ENCODE data around the gene LCN6.
A peak's percentile ranks its signal among the peaks of the same experiment; 100 is the strongest.

Gene LCN6

DNA sequence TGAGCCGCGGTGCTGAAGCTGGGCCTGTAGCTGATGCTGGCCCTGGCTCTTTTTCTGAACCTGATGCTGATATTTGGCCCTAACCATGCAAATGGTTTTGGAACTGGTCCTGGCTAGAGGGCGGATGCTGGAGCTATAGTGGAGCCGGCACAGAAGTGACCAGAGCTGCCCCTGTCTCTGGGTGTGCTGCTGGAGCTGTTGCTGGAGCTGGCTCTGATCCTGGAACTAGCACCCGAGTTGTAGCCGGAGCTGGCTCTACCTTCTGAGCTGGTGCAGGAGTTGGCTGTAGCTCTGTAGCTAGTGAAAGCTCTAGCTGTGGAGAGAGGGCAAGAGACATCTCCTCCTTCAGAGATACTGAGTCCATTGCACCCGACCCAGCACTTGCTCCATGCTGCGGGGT is 18.4 kb downstream of the LCN6 start:
- FAIRE-seq (no peak), DNase-seq (ENCODE audit: extremely low spot score, insufficient read length, low read depth) (no peak)

DNA sequence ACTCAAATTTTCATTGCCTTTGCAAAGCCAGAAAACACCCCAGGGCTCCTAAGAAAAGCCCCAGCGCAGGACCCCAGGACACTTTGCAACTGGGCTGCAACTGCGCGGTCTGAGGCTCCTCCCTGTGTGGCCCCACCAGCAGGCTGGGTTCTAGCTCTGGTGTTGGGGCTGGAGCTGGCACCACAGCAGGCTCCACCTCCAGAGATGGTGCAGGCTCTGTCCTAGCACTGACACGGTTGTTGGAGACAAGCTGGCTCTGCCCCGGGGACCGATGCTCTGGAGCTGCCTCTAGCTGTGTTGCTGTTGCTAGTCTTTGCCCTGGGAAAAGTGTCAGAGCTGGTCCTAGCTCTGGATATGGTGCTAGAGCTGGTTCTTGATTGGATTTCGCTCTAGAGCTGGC is 19.2 kb downstream of the LCN6 start:
- DNase-seq (ENCODE audit: extremely low spot score, insufficient read length, low read depth): no peak
- no peak for FAIRE-seq

DNA sequence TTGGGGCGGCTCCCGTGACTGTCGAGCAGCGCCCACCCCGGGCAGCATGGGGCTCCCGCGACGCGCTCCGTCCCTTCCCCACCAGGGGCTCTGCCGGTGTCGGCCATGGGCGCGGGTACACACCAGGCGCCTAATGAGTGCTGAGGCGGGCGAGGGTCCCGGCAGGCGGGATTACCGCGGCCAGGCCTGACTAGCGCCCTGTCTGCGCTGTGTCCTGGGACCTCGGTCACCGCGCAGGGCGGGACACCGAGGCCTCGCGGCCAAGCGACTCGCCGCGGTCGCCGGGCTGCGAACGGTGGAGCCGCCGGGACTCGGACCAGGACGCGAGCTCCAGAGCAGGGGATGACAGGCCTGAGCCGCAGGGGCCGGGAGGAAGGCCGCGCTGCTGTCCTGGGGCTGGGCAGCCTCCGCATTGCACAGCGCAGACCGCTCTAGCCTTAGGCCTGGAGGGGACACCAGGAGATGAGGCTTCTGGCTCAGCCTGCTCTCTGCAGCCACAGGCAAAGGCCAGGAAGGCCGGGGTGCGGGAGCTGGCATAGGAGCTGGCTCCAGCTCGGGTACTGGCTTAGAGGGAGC is 19.7 kb downstream of the LCN6 start:
- DNase-seq (ENCODE audit: extremely low spot score, insufficient read length, low read depth) (no peak), FAIRE-seq (no peak)

DNA sequence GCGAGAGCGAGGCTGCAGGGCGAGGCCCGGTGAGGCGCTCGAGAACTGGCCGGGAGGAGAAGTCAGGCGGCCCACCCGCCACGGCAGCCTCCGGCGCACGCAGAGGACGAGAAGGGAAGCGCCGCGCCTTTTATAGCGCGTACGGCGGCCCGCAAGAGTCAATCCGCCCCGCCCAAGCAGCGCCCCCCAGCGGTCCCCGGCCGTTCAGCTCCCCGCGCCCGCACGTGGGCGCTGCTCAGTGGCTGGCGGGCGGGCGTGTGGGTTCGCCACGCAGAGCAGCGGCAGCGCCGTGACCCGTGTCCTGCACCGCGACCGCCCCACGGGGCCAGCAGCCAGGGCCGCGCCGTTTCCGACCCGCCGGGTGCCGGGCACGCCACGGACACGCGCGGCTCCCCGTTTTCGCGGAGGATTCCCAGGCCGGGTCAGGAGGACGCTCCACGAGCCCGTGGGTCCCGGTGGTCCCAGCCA is 20.2 kb downstream of the LCN6 start:
- FAIRE-seq (peak; percentile 52), DNase-seq (ENCODE audit: extremely low spot score, insufficient read length, low read depth) (peak; percentile 98)

DNA sequence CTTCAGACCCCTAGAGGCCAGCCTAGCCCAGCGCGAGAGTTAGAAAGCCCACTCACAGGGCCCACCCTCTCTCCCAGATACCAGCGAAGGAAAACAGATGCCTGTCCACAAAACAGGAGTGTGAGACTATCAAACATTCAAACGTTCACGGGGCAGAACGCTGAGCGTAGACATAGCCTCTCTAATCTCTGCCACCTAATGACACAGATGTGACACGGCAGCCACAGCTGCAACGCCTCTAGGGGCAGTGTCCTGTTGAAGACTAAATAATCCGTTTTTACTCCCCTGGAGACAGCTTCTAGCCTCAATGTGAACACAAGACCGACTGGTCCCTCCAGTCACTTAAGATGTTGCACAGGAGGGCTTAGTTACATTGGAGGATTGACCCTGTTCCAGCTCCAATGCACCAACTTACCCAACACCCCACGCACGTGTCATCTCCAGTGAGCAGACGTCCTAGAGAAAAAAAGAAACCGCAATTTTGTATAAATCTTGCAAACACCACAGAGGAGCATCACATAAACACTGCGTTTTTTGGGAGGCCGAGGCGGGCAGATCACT is 21.6 kb downstream of the LCN6 start:
- DNase-seq (ENCODE audit: extremely low spot score, insufficient read length, low read depth) (no peak), FAIRE-seq (peak; percentile 87)

DNA sequence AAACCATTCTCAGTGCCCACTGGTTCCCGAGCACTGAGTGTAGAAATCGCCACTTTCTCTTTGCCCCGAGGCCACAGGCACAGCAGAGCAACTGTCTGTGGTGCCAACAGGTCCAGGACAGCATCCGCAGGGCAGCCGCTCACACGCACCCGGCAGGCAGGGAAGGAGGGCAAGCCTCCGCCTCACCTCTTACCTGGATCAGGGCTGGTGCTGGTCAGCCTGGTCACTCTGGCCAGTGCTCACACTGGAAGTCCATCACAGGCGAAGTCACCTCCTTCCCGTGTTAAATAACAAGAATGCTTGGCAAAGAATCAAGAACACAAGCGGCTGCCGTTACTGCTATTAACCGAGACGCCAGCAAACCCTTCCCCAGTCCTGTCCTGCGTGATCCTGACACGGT is 22.2 kb downstream of the LCN6 start:
- DNase-seq (ENCODE audit: extremely low spot score, insufficient read length, low read depth) (no peak), FAIRE-seq (no peak)

DNA sequence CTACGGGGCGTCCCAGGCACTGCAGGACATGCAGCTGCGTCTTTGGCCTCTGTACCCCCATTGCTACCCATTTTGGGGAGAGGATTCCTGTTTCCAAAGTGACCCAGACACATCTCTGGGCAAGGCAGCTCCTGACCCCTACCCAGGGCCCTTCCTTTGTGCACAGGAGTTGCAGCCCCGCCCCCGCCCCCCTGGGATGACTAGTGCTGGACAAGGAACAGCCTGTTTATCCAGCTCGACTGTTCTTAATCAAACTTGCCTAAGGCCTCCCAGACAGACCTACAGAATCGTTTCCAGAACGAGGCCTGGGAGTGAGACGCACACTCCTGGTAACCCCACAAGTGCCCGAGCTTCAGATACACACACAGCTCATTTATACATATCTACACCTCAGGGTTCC is 22.7 kb downstream of the LCN6 start:
- no peak for FAIRE-seq
- no peak for DNase-seq (ENCODE audit: extremely low spot score, insufficient read length, low read depth)

DNA sequence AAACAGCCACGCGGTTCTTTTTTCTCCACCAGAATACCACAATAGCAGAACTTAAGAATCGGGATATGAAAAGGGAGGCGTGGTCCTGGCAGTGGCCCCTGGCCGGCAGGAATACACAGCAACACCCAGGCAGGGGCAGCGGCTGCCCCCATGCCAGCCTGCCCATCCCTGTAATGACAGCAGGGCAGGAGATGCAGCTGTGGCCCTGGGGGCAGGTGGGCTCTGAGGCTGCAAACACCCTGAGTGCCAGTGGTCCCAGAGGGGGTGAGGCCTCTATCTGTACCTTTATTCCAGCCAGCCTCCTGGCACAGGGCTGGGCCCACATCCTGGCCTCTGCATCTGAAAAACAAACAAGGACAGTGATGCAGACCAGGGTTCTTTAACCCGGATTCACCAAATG is 23.6 kb downstream of the LCN6 start:
- no peak for FAIRE-seq
- no peak for DNase-seq (ENCODE audit: extremely low spot score, insufficient read length, low read depth)

DNA sequence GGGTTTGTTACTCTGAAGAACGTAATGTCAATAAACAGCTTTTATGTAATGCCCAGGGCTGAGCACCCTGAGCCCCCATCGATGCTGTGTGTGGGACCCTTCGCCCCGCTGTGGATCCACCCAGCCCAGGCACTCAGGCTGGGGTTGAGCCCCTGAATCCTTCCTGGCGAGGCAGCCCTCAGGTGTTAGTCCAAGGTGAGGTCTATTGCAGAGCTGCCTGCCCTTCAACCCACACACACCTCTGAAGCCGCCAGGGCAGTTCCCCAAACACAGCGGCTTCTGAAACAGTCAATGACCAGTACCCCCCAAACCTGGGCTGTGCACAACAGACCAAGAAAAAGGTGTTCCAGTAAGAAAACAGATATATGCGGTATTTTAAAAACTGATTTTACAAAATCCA is 24.3 kb downstream of the LCN6 start:
- FAIRE-seq: no peak
- no peak for DNase-seq (ENCODE audit: extremely low spot score, insufficient read length, low read depth)

DNA sequence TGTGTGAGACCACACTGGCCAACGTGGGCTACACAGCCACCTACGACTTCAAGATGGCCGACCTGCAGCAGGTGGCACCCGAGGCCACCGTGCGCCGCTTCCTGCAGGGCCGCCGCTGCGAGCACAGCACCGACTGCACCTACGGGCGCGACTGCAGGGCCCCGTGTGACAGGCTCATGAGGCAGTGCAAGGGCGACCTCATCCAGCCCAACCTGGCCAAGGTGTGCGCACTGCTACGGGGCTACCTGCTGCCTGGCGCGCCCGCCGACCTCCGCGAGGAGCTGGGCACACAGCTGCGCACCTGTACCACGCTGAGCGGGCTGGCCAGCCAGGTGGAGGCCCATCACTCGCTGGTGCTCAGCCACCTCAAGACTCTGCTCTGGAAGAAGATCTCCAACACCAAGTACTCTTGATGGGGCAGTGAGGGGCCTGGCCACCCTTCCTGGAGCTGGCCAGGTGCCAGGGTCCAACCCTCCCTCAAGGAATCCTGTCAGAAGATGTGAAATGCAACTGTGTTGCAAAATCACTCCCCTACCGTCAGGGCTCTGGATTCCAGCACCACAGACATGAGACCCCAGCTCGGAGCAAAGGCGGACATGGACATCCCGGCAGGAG is 24.9 kb downstream of the LCN6 start:
- DNase-seq (ENCODE audit: extremely low spot score, insufficient read length, low read depth) (no peak), FAIRE-seq (no peak)

DNA sequence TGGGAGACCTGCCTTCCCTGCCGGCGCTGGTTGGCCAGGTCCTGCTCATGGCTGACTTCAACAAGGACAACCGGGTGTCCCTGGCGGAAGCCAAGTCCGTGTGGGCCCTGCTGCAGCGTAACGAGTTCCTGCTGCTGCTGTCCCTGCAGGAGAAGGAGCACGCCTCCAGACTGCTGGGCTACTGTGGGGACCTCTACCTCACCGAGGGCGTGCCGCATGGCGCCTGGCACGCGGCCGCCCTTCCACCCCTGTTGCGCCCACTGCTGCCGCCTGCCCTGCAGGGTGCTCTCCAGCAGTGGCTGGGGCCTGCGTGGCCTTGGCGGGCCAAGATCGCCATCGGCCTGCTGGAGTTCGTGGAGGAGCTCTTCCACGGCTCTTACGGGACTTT is 25.4 kb downstream of the LCN6 start:
- FAIRE-seq (no peak), DNase-seq (ENCODE audit: extremely low spot score, insufficient read length, low read depth) (no peak)

DNA sequence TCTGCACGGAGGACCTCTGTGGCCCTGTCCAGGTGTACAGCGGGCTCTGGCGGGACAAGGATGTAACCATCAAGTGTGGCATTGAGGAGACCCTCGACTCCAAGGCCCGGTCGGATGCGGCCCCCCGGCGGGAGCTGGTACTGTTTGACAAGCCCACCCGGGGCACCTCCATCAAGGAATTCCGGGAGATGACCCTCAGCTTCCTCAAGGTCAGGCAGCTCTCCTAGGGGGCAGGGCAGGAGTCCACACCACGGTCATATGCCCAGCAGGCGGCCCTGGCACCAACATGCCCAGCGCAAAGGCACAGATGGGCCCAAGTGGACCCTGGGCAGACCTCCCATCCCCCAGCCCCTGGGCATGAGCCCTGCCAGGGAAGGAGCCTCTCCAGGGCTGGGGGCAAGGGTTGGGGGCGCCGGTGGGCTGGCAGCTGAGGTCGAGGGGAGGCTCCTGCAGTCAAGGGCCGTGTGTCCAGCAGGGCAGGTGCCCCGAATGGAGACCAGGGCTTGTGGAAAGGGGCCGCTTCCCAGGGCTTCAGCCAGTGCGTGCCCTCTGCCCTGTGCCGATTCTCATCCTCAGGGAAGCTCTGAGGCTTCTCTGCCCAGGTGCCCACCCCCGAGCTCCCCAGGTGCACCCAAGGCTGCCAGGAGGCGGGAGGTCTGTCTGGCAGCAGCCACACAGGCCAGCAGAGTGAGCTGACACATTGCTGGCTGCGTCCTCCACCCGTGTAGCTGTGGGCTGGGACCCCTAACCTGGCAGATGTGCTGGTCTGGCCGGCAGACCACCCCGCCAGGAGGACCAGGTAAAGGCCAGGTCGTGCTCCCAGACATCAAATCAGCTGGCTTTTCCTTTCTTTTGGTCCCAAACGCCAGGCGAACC is 26.0 kb downstream of the LCN6 start:
- FAIRE-seq (no peak), DNase-seq (ENCODE audit: extremely low spot score, insufficient read length, low read depth) (no peak)

DNA sequence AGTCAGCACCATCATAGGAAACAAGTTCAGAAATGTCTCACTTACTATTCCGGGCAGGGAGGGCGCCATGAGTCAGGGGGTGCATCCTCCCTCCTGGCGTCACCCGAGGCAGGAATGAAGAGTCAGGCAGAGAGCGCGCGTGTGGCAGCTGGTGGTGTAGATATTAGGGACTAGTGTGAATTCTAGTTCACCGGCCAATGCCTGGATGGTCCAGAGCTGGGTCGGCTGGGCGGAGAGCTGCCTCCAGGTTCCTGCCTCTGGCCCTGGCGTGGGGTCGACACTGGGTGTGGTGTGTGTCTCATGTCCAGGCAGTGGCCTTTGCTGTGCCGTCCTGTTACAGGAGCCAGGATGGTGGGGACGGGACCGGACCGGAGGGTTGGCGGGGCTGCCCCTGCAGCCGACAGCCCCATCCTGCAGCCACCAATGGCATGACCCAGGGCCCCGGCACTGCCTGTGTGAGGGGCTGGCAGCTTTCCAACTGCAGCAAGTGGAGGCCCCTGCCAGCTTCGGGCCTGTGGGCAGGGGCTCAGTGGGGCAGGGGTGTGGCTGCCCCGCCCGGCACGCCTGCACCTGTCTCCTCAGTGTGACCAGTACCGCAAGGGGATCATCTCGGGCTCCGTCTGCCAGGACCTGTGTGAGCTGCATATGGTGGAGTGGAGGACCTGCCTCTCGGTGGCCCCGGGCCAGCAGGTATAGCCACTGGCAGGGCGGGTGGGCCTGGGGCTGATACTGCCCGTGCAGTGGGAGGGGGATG is 26.8 kb downstream of the LCN6 start:
- FAIRE-seq: no peak
- DNase-seq (ENCODE audit: extremely low spot score, insufficient read length, low read depth): no peak

DNA sequence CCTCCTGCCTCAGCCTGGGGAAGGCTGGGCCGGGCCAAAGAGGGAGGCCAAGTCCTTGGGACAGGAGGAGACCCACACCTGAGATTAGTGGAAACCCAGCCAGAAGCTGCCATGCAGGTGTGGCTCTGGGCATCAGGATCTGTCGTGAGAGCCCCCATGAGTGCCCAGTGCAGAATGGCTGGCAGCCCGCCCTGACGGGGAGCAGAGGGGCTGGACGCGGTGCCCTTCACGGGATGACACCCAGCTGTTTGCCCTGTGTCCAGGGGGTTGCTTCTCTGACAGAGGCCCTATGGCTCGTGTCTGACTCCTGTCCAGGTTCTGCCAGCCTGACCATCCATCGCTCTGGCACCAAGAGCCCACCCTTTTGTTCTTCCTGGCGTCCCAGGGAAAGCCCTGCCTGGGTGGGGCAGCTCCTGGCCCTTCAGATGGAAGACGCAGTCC is 27.4 kb downstream of the LCN6 start:
- DNase-seq (ENCODE audit: extremely low spot score, insufficient read length, low read depth) (no peak), FAIRE-seq (no peak)

DNA sequence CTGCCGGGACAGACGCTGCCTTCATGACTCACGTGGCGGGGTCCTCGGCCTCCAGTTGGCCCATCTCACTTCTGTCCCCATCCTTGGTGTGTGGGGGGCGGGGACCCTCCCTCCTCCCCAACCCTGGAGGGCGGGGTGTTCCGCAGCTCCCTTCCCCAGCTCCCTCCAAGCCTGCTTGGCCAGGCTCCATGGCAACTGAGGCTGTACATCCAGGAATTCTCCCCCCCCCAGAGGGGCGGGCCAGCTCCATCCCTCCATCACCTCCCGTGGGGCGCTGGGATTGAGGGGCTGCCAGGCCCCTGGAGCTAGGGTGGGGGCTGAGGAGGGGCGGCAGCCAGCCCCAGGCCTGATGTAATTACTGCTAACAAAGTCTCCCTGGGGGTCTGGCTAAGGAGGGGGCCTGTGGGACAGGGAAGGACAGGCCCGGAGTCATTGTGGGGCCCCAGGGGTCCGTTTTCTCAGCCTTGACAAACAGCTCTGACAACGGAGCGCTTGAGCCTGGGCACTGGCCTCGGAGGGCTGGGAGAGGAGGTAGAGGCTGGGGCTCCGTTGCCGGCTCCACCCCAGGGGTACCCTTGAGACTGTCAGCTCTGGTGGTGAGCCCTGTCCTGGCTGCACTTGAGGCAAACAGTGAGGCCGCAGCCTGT is 28.0 kb downstream of the LCN6 start:
- no peak for DNase-seq (ENCODE audit: extremely low spot score, insufficient read length, low read depth)
- no peak for FAIRE-seq

DNA sequence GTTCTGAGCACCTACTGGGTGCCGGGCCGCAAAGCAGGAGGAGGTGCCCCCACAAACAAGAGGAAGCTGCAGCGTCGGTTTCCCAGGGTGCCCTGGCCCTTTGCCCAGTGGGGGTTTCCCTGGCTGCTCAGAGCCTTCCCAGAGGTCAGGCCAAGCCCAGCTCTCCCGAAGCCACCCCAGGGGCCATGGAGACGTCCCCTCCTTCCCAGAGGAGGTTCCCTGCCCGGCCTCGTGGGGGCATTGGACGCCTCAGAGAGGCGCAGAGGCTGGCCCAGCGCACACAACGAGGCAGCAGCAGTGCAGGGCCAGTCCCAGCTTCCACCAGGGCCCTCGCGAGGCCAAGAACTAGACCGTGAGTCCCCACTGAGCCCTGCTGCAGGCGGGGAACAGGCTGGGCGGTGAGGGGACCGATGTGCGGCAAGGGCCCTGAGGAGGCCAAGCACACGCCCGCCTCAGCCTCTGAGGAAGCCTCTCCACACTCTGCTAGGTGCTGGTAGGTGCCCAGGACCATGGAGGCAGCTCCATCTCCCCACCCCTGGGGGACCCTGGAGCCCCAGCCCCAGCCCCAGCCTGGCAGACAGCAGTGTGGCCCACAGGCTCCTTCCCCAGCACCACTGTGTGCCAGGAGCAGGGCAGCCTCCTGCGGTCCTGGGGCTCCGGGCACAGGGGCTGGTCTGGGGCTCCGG is 29.0 kb downstream of the LCN6 start:
- DNase-seq (ENCODE audit: extremely low spot score, insufficient read length, low read depth) (no peak), FAIRE-seq (peak; percentile 39)

DNA sequence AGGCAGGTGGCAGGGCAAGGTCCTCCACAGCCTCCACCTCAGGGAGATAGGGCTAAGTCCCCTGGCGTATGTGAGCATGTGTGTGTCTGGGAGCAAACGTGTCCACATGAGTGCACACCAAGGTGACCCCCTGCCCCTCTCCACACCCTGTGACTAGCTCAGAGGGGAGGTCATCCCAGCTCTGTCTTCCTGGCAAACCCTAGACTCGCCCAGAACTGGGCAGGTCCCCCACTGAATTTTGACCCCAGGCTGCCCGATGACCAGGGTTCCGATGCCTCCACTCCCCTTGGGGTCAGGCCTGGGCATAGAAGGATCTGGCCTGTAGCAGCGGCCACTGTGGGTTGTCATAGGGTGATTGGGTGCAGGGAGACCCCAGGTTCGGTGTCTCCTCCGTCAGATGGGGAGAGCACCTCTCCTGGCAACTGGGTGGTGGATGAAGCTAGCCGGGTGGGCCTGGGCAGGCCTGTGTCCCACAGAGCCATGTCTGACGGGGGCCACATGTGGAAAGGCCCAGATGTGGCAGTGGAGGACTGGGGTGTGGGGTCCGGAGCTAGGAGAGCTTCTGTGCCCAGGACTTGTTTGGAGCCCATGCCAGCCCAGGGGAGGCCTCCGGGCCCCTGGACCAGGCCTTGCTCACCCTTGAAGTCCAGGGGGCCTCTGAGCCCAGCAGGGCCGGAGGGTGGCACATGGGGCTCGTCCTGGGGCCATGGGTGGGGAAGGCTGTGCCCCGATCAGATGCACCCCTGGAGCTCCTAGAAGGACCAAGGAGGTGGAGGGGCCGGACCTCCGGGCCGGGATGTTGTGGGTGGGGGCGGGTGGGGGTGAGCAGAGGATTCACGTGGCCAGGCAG is 29.8 kb downstream of the LCN6 start:
- no peak for DNase-seq (ENCODE audit: extremely low spot score, insufficient read length, low read depth)
- no peak for FAIRE-seq

DNA sequence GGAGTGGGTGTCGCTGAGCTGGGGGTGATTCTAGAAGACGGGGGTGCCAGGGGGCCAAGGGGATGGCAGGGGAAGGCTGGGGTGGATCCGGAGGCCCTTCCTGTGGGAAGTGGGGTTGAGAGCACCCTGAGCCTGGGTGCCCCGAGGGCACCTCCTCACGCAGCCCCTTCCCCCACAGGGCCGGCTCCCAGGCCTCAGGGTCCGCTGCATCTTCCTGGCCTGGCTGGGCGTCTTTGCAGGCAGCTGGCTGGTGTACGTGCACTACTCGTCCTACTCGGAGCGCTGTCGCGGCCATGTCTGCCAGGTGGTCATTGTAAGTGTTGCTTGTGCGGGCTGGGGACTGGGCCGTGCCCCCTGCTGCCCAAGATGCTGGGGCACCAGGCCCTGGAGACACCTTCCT is 30.9 kb downstream of the LCN6 start:
- no peak for FAIRE-seq
- DNase-seq (ENCODE audit: extremely low spot score, insufficient read length, low read depth): no peak

All from GM18507 (cell line).